ENCODE data around the gene VPS26C. TPM values are rescaled to one million over a fixed set of nuclear protein-coding genes. Genes with fewer than 3 reads are reported as not detected.

VPS26C gene
- total RNA-seq: 45.2 and 57.4 TPM in 2 replicates

DNA sequence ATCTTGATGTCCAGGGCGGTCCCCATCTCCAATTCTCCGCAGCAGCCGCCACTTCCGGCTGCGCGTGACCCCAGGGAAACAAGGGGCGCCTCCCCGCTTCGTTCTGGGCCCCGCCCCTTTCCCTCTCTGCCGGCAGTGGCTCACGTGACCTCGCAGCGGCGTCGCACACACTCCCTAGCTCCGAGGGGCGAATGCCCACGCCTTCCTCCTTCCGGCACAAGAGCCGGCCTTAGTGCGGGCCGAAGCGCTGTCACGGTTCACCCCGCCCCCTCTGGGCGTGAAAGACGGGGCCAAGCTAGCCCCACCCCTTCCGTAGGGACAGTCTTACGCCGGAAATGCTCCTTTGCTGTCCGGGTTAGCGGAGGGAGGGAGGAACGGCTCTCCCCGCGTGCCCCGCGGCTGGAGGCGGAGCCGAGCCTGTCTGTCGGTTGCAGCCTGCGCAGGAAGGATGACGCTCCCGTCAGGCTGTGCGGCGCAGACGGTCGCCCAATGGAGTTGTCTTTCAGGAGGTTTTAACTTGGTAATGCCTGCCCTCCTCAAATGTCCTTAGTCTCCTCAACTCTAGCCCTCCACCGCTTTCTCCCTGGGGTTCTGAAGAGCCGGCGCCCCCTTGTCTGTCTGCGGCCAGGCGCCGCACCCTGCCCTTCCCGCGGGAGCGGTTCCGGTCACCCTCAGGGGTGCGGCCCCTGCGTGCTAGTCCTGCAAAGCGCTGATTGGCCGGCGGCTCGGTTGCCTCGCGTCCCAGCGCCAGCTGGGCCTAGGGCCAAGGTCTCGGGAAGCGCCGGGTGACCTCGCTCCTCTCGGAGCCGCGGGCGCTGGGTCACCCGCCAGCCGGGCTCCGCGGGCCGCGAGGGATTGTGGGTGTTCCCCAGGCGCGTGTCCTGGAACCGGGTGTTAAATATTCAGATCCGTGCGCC is at the start of gene VPS26C:
Gene VPS26C, minus strand, starts transcription at position 66 of the 917 bp plus-strand sequence. Its CDS starts 40 bp downstream, at position 26.

Other genes starting within 250 kb of the VPS26C start
- 12.7 and 21.5 TPM in 2 replicates for gene PIGP, start 194.3 kb downstream of the VPS26C start, total RNA-seq
- gene TTC3, start 194.1 kb downstream of the VPS26C start, total RNA-seq: 132 and 155 TPM in 2 replicates
- gene DYRK1A, start 99.4 kb upstream of the VPS26C start, total RNA-seq: 22.6 and 27.4 TPM in 2 replicates

Measured in cardiac ventricle fibroblast (primary cell).